OCI-LY7 (cell line): ENCODE measurements around the gene CAPZB.

Source experiments
- EZH2phosphoT487 ChIP-seq: fragments of 200-600 bp; sonication (generic); IDR thresholded peaks from 2 replicates; pipeline ENCODE4 v1.6.1; 2018; ENCODE audit warnings: low read depth, borderline replicate concordance, mild to moderate bottlenecking, mixed run types, antibody characterized with exemption, low read length, moderate library complexity, mixed read lengths
- TF ChIP-seq, protein P1 (sequence below): fragments of 200-600 bp; sonication (generic); conservative IDR thresholded peaks from 2 replicates; pipeline ENCODE4 v1.5.1; 2014; ENCODE audit warnings: mild to moderate bottlenecking, antibody characterized with exemption, low read length, moderate library complexity, mixed read lengths

- TF ChIP-seq, protein P1, sequence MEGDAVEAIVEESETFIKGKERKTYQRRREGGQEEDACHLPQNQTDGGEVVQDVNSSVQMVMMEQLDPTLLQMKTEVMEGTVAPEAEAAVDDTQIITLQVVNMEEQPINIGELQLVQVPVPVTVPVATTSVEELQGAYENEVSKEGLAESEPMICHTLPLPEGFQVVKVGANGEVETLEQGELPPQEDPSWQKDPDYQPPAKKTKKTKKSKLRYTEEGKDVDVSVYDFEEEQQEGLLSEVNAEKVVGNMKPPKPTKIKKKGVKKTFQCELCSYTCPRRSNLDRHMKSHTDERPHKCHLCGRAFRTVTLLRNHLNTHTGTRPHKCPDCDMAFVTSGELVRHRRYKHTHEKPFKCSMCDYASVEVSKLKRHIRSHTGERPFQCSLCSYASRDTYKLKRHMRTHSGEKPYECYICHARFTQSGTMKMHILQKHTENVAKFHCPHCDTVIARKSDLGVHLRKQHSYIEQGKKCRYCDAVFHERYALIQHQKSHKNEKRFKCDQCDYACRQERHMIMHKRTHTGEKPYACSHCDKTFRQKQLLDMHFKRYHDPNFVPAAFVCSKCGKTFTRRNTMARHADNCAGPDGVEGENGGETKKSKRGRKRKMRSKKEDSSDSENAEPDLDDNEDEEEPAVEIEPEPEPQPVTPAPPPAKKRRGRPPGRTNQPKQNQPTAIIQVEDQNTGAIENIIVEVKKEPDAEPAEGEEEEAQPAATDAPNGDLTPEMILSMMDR = no peak
- no peak for TF ChIP-seq EZH2phosphoT487
These were observed 126.6 kb downstream of the CAPZB start for GRCh38 chr1:19358710-19359109.
